GM10847 (cell line): ENCODE data around the gene GAK.

Experiments
- POLR2A ChIP-seq: IDR thresholded peaks from 2 replicates; pipeline ENCODE4 v1.6.1; 2011; ENCODE audit not compliant: insufficient read length; ENCODE audit errors: extremely low read depth

The GAK gene

DNA sequence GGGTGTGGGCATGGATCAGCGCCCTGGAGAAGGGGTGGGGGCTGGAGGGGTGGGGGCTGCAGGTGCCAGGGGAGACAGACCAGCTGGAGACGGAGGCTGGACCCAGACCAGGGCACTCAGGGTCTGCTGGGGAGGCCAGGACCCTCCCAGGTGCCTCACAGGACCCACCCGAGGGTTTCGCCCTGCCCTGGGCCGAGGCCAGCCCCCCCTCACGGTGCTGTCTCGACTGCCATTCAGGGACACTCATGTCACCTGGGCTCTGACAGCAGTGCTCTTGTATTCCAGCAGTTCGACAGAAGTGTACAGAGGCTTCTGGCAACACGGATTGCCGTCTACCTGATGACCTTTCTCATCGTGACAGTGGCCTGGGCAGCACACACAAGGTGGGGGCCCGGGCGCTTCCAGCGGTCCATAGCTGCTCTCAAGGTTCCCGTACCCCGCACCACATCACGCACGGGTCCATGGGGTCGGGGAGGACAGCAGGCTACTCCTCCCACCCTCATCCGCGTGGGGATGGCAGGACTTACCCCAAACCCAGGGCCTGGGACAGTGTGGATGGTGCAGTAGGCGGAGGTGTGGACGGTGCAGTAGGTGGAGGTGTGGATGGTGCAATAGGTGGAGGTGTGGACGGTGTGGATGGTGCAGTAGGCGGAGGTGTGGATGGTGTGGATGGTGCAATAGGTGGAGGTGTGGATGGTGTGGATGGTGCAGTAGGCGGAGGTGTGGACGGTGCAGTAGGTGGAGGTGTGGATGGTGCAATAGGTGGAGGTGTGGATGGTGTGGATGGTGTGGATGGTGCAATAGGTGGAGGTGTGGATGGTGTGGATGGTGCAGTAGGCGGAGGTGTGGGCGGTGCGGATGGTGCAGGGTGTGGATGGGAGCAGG is 18.3 kb upstream of the GAK start:
- no peak for TF ChIP-seq POLR2A

- no peak for TF ChIP-seq POLR2A
Measured at GRCh38 chr4:949656-950055, 17.5 kb upstream of the GAK start.

GRCh38 chr4:948936-949300 is 16.8 kb upstream of the GAK start:
- TF ChIP-seq POLR2A: no peak

DNA sequence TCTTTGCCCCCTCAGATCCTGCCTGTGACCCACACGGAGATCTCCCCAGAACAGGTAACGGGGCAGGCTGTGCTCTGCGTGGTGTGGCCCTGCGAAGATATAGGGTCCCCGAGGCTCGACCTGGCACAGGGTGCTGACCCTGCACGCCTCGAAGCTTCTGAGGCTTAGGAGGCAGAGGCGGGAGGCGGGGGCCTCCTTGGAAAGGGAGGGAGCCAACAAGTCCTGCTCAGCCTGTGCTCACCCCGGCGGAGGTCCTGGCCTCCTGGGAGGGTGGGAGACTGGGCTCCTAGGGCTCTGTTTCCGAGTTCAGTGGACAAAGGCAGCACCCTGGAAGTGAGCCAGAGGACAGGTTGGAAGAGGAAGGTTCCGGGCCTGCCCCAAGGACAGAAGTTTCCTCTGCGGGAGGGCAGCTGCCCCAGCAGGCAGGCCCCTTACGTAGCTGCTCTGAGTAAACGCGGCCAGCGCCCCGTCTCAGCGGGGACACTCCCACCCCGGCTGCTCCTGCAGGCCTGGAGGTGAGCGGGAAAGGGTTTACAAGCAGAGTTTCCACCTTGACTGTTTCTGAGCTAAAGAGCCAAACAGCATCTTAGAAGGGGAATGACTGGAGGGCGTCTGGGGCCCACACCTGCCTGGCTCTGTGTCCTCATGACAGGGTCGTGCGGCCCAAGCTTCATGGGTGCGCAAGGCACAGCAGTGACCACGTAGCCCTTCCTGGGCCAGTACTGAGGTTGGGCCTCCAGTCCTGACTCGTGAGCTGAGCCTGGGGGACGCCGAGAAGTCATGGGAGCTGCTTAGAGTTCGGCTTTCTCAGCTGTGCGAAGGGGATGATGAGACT is 16.2 kb upstream of the GAK start:
- TF ChIP-seq POLR2A: no peak

- no peak for TF ChIP-seq POLR2A
Measured at GRCh38 chr4:947491-947971, 15.4 kb upstream of the GAK start.

GRCh38 chr4:946517-947471 is 14.7 kb upstream of the GAK start:
- TF ChIP-seq POLR2A: no peak

DNA sequence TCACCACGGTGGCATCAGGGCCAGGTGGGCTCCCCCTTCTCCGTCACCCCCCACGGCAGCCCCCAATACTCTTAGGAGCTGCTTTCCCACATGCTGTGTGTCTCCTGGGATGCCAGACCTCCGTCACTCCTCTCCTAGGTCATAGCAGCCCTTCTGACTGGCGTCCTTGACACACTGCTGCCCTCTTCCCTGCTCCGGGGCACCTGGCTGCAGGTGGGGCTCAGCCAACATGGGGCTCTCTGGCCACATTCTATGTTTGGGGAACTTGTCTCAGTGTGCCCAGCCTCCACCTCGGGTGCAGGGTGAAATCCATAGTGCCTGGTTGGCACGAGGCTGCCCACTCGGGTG is 14.0 kb upstream of the GAK start:
- no peak for TF ChIP-seq POLR2A

DNA sequence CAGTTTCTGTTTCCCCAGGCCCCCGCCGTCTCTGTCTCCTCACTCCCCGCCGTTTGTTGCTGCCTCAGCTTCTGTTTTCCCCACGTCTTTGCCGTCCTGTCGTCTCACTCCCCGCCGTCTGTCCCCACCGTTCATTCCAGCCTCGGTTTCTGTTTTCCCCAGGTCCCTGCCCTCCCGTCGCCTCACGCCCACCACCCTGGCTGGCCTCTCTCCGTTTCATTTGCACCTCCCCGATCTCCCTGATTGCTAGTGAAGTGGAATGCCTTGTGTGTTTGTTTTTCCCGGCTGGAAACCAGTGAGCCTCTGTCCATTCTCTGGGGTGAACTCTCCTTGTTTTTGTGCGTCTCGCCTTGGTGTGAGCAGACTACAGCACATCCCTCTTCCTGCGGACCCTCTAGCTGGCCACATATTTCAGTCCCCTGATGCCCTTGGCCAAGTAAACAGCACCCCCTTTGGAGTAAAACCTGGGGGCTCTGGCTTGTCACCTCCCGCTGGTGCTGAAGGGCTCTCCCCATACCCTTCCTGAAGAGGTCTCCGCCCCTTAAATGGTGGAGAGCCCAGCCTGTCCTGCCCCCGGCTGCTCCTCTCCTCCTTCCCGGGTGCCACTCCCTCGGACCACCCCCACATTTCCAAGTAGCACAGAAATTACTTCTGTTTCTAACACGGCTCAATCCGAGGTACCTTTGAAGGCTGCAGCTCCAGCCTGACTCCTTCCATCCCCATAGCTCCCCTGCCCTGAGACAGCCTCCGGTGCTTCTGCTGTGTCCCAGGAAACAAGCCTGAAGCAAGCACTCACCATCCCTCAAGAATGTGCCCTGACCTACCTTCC is 13.4 kb upstream of the GAK start:
- no peak for TF ChIP-seq POLR2A

DNA sequence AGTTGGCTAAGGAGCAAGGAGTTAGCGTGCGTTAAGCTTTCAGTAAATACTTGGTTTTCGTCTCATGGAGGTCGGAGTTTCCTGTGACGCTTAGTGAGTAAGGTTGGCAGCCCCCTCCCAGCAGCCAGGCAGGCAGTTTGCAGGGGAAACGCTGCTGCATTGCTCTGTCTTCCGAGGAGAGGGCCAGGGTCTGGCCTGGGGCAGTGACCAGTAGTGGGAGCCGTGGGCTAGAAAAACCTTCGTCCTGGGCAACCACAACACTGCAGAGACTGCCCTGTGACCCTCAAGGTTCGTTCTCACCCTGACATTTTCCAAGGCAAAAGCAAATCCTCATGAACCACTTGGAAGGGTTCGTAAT is 576 bp upstream of the GAK start:
- TF ChIP-seq POLR2A: no peak

DNA sequence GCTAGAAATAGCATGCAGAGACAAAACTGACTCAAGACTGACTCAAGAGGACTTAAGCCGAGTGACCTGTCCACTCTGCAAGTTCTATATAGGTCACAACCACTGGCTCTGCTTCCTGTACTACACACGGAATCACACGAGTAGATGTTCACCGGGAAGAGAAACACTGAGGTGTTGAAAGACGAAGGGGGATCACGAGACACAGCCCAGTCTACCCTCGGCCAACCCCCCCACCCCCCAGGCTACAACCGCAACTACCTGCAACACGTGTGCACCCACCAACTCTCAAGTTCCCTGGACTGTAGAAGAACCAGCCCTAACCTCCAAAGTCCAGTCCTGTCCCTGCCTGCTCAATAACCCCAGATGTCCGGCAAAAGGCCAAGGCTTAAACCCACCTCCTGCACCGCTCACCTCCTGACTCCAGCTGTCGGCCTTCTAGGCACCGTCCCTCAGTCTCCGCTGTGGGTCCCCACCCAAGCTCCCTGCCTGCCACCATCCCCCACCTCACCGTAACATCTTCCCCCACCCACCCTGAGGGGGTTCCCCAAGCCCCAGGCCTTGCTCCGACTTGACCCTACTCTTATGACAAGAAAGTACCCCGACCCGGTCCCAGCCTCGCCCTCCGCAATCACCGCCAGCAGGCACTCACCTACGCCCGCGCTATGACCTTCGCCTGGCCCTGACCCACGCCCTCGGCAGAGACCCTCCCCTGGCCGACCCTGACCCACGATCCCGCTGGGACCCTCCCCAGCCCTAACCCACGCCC is 739 bp downstream of the GAK start:
- no peak for TF ChIP-seq POLR2A

DNA sequence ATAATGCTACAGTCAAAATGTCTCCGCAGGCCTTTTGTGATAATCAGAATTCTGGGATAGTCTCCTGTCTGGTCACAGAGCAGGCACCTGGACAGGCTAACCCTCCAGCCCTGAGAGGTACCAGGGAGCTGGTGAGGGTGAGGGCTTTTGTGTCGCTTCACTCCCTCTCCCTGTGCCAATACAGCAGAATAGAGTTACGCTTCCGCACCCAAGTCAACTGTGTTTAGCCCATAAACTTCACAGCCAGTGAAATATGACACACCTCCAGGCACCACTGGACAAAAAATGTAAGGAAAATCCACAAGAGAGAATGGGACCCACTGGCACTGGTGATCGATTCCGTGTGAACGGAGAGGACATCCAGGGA is 1.3 kb downstream of the GAK start:
- TF ChIP-seq POLR2A: no peak

DNA sequence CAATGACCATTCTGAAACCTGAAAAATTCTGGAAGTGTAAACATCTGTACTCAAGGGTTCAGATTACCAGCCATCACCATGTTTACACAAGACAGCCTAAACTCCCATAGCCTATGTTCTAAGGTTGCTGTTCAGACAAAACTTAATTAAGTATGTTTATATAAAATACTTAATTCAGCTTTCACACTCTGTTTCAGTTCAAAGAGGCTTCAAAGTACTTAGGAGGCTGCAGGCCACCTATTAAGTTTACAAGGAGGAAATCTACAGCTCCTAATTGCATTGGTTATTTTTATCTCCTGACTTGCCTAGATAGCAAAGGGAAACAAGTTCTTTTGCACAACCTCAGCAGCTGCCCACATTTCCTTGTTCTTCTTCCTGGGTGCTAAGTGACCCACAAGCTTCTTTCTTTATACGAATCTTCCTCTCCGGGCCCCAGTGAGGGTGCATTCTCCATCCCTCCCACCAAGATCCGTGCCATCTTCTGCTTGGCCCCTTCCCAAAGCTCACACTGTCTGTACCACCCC is 2.0 kb downstream of the GAK start:
- no peak for TF ChIP-seq POLR2A

GRCh38 chr4:929096-929765 is 2.9 kb downstream of the GAK start:
- TF ChIP-seq POLR2A: no peak
